Fibroblast of mammary gland (primary cell): ENCODE results near the gene ALS2CL.

Source experiments
- DNase-seq: peaks from one replicate; pipeline ENCODE4 v3.0.0-alpha.2; 2010; ENCODE audit warnings: low read depth
- H3K4me3 ChIP-seq: 2 replicates; pipeline ENCODE4 v1.5.1; 2011; ENCODE audit warnings: low read depth, mild to moderate bottlenecking, low read length, moderate library complexity; ENCODE audit not compliant: control insufficient read depth
- TF ChIP-seq, protein P1 (sequence below): conservative IDR thresholded peaks from 2 replicates; pipeline ENCODE4 v1.5.1; 2011; ENCODE audit warnings: low read depth, low read length, inconsistent platforms; ENCODE audit not compliant: control insufficient read depth, insufficient read depth

Gene ALS2CL

DNA sequence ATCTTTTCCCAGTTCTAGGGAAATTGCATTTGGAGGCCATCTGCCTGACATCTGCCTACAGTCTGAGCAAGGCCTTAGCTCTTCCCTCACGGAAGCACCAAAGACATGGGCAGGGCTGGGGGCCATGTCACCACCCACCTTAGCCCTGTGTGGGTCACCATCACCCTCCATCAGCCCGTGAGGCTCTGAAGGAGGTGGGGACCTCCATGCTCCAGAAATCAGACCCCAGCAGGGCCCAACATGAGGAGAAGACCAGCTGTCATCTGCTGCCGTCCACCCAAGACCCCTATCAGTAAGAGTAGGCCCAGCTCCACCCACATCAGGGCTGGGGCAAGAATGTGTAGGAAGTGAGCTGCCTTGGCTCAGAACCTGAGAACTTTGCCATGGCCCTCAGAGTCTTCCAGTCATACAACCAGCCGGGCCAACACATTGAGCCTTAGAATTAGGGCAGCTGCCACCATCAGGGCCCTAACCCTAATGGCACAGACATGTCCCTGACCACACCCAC lies 9.6 kb upstream of the ALS2CL start:
- TF ChIP-seq, protein P1, sequence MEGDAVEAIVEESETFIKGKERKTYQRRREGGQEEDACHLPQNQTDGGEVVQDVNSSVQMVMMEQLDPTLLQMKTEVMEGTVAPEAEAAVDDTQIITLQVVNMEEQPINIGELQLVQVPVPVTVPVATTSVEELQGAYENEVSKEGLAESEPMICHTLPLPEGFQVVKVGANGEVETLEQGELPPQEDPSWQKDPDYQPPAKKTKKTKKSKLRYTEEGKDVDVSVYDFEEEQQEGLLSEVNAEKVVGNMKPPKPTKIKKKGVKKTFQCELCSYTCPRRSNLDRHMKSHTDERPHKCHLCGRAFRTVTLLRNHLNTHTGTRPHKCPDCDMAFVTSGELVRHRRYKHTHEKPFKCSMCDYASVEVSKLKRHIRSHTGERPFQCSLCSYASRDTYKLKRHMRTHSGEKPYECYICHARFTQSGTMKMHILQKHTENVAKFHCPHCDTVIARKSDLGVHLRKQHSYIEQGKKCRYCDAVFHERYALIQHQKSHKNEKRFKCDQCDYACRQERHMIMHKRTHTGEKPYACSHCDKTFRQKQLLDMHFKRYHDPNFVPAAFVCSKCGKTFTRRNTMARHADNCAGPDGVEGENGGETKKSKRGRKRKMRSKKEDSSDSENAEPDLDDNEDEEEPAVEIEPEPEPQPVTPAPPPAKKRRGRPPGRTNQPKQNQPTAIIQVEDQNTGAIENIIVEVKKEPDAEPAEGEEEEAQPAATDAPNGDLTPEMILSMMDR, result no peak
- no peak overlapping the region for H3K4me3 ChIP-seq
- DNase-seq, result no peak

DNA sequence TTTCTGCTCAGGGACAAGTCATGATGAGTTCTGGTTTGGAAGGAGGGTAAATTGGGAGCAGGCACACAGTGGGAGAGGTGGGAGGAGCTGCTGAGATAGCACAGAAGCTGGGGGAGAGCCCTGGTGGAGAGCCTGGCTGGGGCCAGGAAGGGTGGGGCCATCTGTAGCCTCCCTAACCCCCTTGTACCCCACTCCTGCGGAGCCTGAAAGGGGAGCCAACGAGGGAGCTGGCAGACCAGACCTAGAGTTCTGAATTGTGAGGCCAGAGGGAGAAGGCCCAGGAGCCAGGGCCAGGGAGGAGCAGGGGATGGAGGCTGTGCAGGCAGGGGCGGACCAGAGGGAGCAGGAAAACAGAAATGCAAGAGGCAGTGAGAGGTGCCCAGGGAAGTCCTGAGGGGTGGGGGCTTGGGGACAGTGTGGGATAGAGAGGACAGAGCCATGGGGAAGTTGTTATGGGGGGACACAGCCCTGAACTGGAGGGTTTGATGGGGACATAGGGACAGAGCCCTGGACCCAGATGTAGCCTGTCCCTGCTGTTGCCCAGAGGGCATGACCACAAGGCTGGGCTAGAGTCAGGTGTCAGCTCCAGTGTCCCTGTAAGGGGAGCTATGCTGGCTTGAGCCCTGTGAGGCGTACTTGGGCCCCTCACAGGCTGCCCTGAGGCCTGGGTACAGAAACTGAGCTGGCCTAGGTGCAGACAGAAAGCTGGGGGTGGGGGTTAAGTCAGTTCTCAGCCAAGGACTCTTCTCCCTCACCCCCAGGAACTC lies 8.9 kb upstream of the ALS2CL start:
- no peak for DNase-seq
- no peak overlapping the region for H3K4me3 ChIP-seq
- TF ChIP-seq, protein P1, result no peak

DNA sequence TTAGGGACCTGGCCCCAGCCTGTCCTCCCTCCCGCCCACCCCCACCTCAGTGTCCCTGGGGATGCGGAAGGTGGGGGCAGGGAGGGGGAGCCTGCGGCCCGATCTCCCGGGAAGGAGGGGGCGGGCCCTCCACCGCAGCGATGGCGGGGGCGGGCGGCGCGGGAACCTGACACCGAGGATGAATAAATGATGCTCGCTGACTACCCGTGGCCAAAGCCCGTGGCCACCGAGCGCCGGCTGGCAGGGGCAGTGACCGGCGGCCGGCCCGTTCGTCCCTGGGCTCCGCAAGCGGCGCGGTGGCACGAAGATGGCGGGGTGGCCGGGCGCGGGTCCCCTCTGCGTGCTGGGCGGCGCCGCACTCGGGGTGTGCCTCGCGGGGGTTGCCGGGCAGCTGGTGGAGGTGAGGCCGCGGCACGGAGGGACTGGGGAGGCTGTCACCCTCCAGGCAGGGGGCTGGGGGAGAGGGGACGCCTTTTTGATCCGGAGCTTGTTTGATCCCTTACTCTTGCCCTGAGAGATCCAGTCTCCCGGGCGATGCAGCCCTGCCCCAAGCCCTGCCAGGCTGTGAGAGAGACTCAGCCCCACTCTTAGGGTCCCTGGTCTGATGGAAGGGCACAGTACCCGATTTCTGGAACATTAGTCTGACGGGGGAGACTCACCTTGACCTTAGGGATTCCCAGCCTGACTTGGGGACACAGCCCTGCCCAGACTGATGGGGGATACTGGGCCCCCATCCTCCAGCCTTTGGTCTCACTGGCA lies 7.9 kb upstream of the ALS2CL start, which contains the start of gene TMIE:
Gene TMIE, plus strand, starts transcription at position 212 of the 759 bp plus-strand sequence. Its CDS starts 96 bp downstream, at position 308.
- DNase-seq, result no peak
- H3K4me3 ChIP-seq, result no peak within 1 kb of the TSS
- TF ChIP-seq, protein P1, result no peak

DNA sequence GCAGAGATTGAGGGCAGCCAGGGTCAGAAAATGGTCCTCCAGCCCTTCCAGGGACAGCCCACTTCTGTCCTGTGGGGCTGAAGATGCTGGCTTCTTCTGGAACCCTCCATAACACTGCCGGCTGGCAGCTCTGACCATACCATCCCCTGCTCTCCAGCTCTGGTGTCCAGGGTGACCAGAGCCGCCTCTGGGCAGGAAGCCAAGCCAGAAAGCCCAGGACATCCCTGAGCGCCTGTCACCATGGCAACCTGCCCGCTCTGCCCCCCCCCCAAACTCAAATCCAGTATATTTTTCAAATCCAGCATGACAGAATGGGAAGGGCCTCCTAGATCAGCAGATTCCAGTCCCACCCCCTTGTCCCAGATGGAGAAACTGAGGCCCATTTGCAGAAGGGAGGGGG lies 7.3 kb upstream of the ALS2CL start:
- no peak overlapping the region for H3K4me3 ChIP-seq
- TF ChIP-seq, protein P1, result no peak
- DNase-seq, result no peak

DNA sequence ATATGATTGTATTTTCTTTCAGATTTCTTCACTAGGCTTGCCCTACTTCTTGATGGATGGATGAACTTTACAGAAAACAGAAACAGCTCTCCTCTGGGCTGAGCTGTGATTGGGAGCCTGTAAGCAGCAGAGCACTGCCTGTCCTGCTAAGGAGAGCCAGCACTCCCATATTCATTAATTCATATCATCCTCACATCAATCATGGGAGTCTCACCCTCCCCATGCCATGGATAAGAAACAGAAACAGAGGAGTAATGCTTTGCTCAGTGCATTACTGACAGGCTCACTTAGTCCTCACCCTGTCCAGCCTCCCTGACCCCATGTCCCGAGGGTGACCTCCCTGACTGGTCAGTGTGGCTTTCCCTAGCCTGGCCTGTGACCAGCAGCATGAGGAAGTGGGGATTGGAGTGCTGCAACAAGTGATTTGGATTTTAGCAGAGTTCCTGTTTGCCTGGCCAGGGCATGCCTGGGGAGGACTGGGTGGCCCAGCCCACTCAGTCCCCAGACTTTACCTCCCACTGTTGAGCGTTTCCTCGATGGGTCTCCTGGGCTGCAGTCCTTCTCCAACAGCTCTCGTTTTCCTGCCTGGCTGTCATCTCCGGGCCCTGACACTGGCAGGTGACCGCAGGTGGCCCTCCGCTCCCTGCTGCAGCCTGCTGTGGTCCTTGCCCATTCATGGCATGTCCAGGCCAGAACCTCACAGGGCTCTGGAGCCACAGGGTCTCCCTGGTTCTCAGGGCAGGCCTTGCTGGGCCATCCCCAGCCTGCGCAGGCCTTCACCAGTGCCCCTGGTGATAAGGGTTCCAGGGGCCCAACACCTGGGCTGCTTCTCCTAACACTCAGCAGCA lies 6.4 kb upstream of the ALS2CL start:
- TF ChIP-seq, protein P1, result no peak
- no peak overlapping the region for H3K4me3 ChIP-seq
- no peak for DNase-seq
